T-helper 2 cell treated with Interferon-gamma antibody and Interleukin-4, amounts not matched to agents 5 μg/mL and 100 μg/mL, for 36 hours (primary cell): ENCODE results near the gene SOBP.

ENCODE experiments used
- DNase-seq: peaks from one replicate; pipeline ENCODE4 v3.0.0; 2021; ENCODE audit warnings: low spot score
- H3K27ac Mint-ChIP-seq: one replicate; pipeline ENCODE4 v1.8.0; 2021; ENCODE audit warnings: mild to moderate bottlenecking, mixed read lengths
- H3K27me3 Mint-ChIP-seq: one replicate; pipeline ENCODE4 v1.8.0; 2021; ENCODE audit warnings: low read depth, mixed read lengths
- H3K36me3 Mint-ChIP-seq: one replicate; pipeline ENCODE4 v1.8.0; 2021; ENCODE audit warnings: low read depth, mixed read lengths
- H3K4me1 Mint-ChIP-seq: one replicate; pipeline ENCODE4 v1.8.0; 2021; ENCODE audit warnings: low read depth, mixed read lengths
- H3K4me3 Mint-ChIP-seq: one replicate; pipeline ENCODE4 v1.8.0; 2022; ENCODE audit warnings: mild to moderate bottlenecking, moderate library complexity, mixed read lengths
- H3K9me3 Mint-ChIP-seq: one replicate; pipeline ENCODE4 v1.8.0; 2021; ENCODE audit warnings: mixed read lengths

The SOBP gene

DNA sequence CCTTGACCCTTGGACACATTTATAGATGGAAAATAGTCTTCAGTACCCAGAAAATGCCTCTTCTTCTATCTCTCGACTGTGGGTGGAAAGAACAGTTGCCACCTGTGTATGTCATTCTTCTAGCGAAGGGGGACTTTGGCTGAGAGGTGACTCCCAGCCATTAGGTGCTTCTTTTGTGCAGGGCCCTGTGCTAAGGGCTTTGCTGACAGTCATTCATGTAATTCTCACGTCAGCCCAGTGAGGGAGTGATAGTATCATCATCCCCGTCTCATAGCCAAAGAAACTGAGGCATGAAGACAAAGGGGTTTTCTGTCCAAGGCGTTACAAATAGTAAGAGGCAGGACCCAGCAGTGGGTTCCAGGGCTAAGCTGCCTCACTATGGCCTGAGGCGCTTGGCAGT, 173.4 kb downstream of the SOBP start:
- Mint-ChIP-seq H3K4me1 (peaks cover 28% of the 10 kb centered on the region), H3K36me3 (no peaks in the 10 kb centered on the region), H3K27ac (no peak overlapping the region), H3K27me3 (peaks cover 23% of the 10 kb centered on the region), H3K4me3 (no peak overlapping the region), H3K9me3 (no peaks in the 10 kb centered on the region)
- DNase-seq: no peak

GRCh38 chr6:107665382-107665781, 175.5 kb downstream of the SOBP start:
- no peak for DNase-seq
- Mint-ChIP-seq H3K9me3 (no peaks in the 10 kb centered on the region), H3K27ac (no peak overlapping the region), H3K4me1 (peaks cover 27% of the 10 kb centered on the region), H3K4me3 (no peak overlapping the region), H3K27me3 (peaks cover 23% of the 10 kb centered on the region), H3K36me3 (no peaks in the 10 kb centered on the region)

- Mint-ChIP-seq H3K4me1 (peaks cover 32% of the 10 kb centered on the region), H3K9me3 (no peaks in the 10 kb centered on the region), H3K36me3 (no peaks in the 10 kb centered on the region), H3K27me3 (peaks cover 23% of the 10 kb centered on the region), H3K4me3 (no peak overlapping the region), H3K27ac (no peak overlapping the region)
- DNase-seq: no peak
Measured at GRCh38 chr6:107666084-107666980, 176.4 kb downstream of the SOBP start.

DNA sequence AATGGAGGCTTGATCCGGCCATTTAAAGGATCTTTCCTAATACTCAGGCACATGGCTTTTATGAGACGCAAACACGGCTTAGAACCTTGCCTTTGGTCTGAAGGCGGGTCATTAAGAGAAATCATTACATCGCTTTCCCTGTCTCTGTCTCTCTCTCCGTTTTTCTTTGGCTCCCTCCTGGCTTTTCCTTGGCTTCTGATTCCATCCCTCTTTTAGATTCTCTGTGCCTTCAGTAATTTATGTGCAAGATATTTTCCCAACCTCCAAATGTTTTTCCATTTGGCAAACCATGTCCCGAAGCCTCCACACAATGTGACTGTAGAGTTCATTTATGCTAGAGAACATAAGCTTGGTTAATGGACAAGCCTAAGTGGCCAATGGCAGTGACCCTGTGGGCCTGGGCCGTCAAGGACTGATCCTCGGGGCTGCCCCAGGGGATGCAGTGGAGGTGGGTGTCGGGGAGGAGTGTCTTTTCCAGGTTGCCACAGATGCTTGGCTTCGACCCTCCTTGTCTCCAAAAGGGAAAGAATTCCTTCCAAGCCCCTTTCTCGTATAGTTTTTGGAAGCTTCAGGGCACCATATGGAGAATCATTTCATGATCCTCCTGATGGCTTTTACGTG, 177.2 kb downstream of the SOBP start:
- Mint-ChIP-seq H3K27me3 (peaks cover 23% of the 10 kb centered on the region), H3K9me3 (no peaks in the 10 kb centered on the region), H3K4me3 (no peak overlapping the region), H3K4me1 (peaks cover 32% of the 10 kb centered on the region), H3K36me3 (no peaks in the 10 kb centered on the region), H3K27ac (no peak overlapping the region)
- DNase-seq: no peak

DNA sequence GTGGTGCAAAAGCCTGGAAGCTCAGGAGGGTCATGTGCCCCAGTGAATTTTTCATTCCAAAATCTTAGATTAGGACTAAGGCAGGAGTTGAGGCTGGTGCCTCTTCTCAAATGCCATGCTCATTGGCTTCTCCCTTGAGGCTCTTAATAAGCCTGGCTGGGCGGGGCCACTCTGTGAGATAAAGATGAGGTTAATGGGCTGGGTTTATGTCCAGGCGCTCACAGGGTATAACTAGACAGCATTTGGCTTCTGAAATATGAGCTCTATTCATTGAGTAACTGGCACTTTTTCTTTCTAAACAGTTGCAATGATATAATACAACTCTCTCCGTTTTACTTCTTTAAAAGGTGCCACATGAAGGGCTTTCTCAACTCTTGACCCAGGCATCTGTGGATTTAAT, 177.9 kb downstream of the SOBP start:
- no peak for DNase-seq
- Mint-ChIP-seq H3K4me3 (no peak overlapping the region), H3K4me1 (peaks cover 32% of the 10 kb centered on the region), H3K27ac (no peak overlapping the region), H3K36me3 (no peaks in the 10 kb centered on the region), H3K9me3 (no peaks in the 10 kb centered on the region), H3K27me3 (peaks cover 18% of the 10 kb centered on the region)

DNA sequence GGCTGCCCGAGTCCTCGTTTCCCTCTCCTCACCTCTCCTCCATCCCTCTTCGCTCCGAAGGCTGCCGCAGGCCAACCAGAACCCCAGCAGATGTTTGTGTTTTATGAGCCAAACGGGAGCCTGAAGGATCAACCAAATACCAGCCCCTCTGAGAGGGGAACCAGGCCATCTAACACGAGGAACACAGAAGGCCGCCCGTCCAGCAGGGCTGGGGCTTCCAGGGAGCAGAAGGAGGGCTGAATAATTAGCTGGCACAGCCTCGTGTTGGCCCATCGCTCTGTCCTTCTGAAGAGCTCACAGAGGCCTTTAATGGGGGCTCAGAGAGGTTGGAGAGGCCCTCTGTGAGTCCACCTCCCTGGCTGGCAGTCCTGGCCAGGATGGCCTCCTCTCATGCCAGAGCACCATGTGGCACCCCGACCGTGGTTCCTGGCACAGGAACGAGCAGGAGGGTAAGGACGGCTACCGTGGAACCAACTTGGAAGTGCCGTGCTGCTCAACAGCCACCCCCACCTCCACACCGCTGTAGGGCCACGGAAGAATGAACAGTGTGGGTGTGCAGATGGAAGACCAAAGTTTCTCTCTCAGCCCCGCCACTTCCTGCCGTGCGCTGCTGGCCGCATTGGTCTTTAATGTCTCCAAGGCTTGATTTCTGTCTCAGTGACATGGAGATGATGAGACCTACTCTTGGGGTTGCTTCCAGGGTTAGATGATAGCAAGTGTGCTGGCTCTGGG, 179.0 kb downstream of the SOBP start:
- Mint-ChIP-seq H3K4me3 (peak overlapping the region; percentile 27), H3K27me3 (peaks cover 7% of the 10 kb centered on the region), H3K9me3 (no peaks in the 10 kb centered on the region), H3K4me1 (peaks cover 32% of the 10 kb centered on the region), H3K36me3 (no peaks in the 10 kb centered on the region), H3K27ac (peak overlapping the region; percentile 47)
- DNase-seq: peak; percentile 56

- Mint-ChIP-seq H3K4me3 (peak overlapping the region; percentile 26), H3K9me3 (no peaks in the 10 kb centered on the region), H3K4me1 (peaks cover 29% of the 10 kb centered on the region), H3K27ac (no peak overlapping the region), H3K36me3 (no peaks in the 10 kb centered on the region), H3K27me3 (peaks cover 8% of the 10 kb centered on the region)
- no peak for DNase-seq
Measured at GRCh38 chr6:107670792-107671199, 180.9 kb downstream of the SOBP start.

- peaks cover 21% of the 10 kb centered on the region for H3K4me1 Mint-ChIP-seq
- peaks cover 11% of the 10 kb centered on the region for H3K27me3 Mint-ChIP-seq
- H3K36me3 Mint-ChIP-seq: no peaks in the 10 kb centered on the region
- no peak for DNase-seq
- H3K4me3 Mint-ChIP-seq: no peak overlapping the region
- H3K27ac Mint-ChIP-seq: no peak overlapping the region
- H3K9me3 Mint-ChIP-seq: no peaks in the 10 kb centered on the region
Measured at GRCh38 chr6:107673076-107673494, 183.2 kb downstream of the SOBP start.

DNA sequence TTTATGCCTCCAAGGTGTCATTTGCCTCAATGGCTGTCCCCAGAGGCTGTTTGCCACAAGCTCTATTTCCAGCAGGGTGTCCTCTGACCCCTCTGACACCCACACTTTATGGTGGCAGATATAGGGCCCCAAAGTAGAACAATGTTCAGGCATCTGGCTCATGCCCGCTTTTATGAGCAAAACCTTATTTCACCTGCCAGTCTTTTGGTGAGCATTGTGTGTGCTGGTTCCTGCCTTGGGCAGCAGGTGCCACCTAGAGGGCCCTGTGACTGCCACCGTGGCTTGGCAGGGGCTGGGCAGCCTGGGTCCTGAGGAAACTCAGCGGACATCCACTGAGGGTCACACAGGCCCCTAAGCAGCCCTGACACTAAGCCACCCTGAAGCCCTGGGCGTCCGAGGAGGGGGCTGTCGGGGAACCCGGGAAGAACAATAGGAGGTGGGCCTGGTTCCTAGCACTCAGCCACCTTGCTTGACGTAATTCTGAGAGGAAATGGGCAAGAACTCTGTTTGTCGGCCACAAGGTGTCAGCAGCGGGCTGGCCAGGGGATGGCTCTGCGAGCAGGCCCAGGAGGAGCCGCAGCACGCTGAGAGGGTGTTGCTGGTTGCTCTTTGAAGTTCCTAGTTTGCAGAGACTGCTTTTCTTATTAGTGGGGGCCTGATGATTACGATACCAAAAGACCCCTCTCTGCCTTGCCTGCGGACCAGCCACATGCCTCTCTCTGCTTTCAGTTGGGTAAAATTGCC, 185.2 kb downstream of the SOBP start:
- no peaks in the 10 kb centered on the region for H3K9me3 Mint-ChIP-seq
- peak overlapping the region; percentile 24 for H3K4me3 Mint-ChIP-seq
- H3K4me1 Mint-ChIP-seq: peaks cover 11% of the 10 kb centered on the region
- peak overlapping the region; percentile 83 for H3K27ac Mint-ChIP-seq
- no peaks in the 10 kb centered on the region for H3K36me3 Mint-ChIP-seq
- peaks cover 17% of the 10 kb centered on the region for H3K27me3 Mint-ChIP-seq
- DNase-seq: peak; percentile 72

DNA sequence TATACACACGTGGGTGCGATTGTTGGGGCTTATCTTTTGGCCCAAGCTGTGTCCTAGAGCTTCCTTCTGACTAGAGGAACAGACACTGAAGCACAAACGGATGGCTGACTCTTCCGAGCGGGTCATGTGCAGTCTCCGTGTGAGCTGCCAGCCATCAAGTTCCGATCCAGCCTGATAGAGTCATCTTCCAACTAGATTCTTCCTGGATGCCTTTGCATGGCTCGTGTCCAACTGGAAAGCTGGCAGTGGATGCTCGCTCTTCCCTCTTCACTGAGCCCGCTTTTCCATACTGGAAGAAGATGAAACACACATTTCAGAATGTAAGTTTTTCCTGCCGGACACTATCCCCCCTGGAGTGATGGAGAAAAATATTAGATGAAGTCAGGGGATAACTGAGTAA, 186.1 kb downstream of the SOBP start:
- no peaks in the 10 kb centered on the region for H3K36me3 Mint-ChIP-seq
- H3K27me3 Mint-ChIP-seq: peaks cover 22% of the 10 kb centered on the region
- no peak for DNase-seq
- no peak overlapping the region for H3K4me3 Mint-ChIP-seq
- H3K4me1 Mint-ChIP-seq: peaks cover 6% of the 10 kb centered on the region
- H3K9me3 Mint-ChIP-seq: no peaks in the 10 kb centered on the region
- no peak overlapping the region for H3K27ac Mint-ChIP-seq

- Mint-ChIP-seq H3K36me3 (no peaks in the 10 kb centered on the region), H3K4me3 (no peak overlapping the region), H3K9me3 (no peaks in the 10 kb centered on the region), H3K4me1 (peaks cover 4% of the 10 kb centered on the region), H3K27ac (no peak overlapping the region), H3K27me3 (peaks cover 23% of the 10 kb centered on the region)
- no peak for DNase-seq
Measured at GRCh38 chr6:107677399-107677798, 187.5 kb downstream of the SOBP start.

- Mint-ChIP-seq H3K27me3 (peaks cover 24% of the 10 kb centered on the region), H3K4me1 (peaks cover 4% of the 10 kb centered on the region), H3K4me3 (no peak overlapping the region), H3K27ac (no peak overlapping the region), H3K9me3 (no peaks in the 10 kb centered on the region), H3K36me3 (no peaks in the 10 kb centered on the region)
- no peak for DNase-seq
Measured at GRCh38 chr6:107679457-107679856, 189.5 kb downstream of the SOBP start.

DNA sequence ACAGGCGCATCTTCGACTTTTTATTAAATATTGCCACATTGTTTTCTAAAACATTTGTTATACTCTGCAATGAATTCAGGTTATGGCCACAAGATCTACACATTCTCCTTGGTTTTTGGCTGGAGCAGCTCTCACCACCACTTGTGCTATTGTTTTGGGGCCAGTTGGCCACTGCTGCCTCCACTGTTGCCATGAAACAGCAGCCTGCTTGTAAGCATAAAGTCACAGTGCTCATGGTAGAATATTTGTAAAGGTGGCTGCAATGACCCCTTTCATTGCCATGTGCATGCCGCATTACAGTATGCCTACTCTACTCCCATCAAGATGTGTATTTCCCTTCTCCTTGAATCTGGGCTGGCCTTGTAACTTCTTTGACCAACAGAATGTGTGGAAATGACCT, 192.8 kb downstream of the SOBP start:
- Mint-ChIP-seq H3K9me3 (no peaks in the 10 kb centered on the region), H3K36me3 (no peaks in the 10 kb centered on the region), H3K27ac (no peak overlapping the region), H3K27me3 (peaks cover 16% of the 10 kb centered on the region), H3K4me1 (no peaks in the 10 kb centered on the region), H3K4me3 (no peak overlapping the region)
- DNase-seq: no peak
